Measurements from ENCODE around the gene ASTN1. TPM values are rescaled to one million over a fixed set of nuclear protein-coding genes. Genes with fewer than 3 reads are reported as not detected.

The ASTN1 gene
- total RNA-seq = not detected in 2 replicates

GRCh38 chr1:177164380-177165068 is at the start of gene ASTN1:
TSS of gene ASTN1 (minus strand) at chr1:177164712. CDS start at chr1:177164676, 36 bp downstream.

DNA sequence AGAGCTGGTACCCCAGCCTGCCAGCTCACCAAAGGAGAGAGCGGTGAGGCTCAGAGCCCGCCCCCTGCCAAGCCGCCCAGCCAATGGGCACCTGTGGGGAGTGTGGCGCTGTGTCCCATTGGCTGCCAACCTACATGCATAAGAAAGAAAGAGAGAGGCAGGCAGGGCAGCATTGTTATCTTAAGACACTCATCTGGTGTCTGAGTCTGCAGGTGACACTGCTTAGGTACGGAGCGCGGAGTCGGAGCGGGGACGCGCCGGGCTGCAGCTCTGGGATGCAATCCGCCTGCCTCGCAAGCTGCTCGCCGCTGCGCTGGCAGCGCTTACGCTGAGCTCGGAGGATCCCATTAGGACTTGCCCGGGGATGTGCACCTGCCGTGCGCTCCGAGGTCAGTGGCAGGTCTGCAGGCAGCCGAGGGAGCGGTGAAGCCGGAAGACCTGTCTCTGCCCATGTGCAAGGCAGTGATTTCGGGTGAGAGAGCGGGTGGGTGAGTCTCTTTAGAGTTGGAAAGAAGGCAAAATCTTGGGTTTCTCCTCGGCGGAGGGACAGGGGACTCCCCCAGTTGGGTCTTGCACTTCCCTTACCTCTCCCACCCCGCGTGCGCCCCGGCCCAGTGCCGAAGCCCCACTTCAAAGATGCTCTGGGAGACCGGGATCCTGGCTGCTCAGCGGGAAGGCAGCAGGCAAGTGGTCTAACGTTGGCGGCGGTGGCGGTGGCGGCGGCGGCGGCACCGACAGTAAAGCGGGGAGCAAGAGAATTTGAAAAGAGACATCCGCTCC is 6.4 kb upstream of the ASTN1 start, which contains the start of gene BRINP2:
Gene BRINP2, plus strand, starts transcription at position 203 of the 780 bp plus-strand sequence. CDS start 58,919 bp downstream, outside the sequence.

Other genes starting within 250 kb of the ASTN1 start
- 0.06 TPM in 1 of 2 replicates, not detected in the other for gene BRINP2, start 6.2 kb upstream of the ASTN1 start, total RNA-seq